ENCODE results near the gene UMAD1. TPM values are rescaled to one million over a fixed set of nuclear protein-coding genes. Genes with fewer than 3 reads are reported as not detected.
A peak's percentile ranks its signal among the peaks of the same experiment; 100 is the strongest.

Gene UMAD1
- total RNA-seq, 4 donors from 2014 or later = 39.4 to 46.4 (median 44.0) TPM

DNA sequence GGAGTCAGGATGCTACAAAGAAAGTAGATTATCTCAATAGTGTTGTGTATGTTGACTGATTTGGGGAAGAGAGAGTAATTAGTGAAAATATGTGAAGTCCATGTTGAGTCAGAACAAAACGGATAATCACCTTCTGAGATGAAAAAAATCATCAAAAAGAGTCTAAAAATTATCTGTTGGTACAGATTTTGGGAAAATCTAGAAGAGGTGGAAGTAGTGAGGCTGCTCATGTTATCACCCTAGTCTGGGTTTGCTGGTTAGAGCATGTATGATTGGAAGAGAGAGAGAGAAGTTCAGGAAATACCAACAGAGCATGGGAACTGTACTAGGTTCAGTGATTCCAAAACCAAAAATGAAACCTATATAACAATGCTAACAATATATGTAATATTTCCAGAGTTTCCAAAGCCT is 65.6 kb downstream of the UMAD1 start:
- no peaks in the 10 kb centered on the region for H3K27me3 ChIP-seq
- H3K4me3 ChIP-seq (replicated peaks in 1 of 3) = no peak overlapping the region
- no peaks in the 10 kb centered on the region for H3K9me3 ChIP-seq
- WGBS, 2 donors = 93 to 95% methylated on average over 1 of the region's 1 CpG
- no peak overlapping the region for H3K27ac ChIP-seq
- intact Hi-C loops (cut with DNase I) = no loop called here
- H3K4me1 ChIP-seq = peaks cover 3 to 13% of the 10 kb centered on the region in 2 donors
- no peak for TF ChIP-seq POLR2A (IDR thresholded peaks at IDR 0.05)
- TF ChIP-seq, protein P1, sequence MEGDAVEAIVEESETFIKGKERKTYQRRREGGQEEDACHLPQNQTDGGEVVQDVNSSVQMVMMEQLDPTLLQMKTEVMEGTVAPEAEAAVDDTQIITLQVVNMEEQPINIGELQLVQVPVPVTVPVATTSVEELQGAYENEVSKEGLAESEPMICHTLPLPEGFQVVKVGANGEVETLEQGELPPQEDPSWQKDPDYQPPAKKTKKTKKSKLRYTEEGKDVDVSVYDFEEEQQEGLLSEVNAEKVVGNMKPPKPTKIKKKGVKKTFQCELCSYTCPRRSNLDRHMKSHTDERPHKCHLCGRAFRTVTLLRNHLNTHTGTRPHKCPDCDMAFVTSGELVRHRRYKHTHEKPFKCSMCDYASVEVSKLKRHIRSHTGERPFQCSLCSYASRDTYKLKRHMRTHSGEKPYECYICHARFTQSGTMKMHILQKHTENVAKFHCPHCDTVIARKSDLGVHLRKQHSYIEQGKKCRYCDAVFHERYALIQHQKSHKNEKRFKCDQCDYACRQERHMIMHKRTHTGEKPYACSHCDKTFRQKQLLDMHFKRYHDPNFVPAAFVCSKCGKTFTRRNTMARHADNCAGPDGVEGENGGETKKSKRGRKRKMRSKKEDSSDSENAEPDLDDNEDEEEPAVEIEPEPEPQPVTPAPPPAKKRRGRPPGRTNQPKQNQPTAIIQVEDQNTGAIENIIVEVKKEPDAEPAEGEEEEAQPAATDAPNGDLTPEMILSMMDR (IDR thresholded peaks at IDR 0.05) = no peak
- DNase-seq = no peak
- no peaks in the 10 kb centered on the region for H3K36me3 ChIP-seq

DNA sequence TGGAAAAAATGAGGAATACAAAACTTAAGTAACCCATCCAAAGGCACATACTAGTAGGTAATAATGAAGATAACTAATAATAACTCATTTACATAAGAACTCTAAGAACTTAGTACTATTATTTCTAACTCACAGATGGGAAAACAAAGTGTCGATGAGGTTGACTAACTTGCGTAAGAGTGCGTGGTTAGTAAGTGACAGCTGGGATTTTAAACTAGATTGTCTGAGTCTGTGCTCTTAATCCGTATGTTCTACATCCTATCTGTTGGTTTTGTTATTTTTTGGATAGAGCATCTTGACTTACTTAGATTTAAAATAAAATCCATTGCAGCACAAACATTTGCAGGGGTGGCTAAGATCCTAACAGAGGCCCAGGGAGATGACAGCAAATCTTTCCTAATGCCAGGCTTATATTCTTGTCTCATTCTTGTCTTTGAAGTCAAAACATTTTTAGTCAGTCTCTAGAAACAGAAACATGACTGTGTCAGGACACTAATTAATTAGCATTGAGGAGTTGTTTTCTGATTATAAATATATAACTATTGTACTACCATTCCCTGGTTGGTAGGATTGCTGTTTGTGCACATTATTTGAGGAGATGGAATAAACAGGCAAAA is 66.1 kb downstream of the UMAD1 start:
- H3K4me3 ChIP-seq (replicated peaks in 1 of 3) = no peak overlapping the region
- TF ChIP-seq, protein P1 (IDR thresholded peaks at IDR 0.05) = no peak
- TF ChIP-seq POLR2A (IDR thresholded peaks at IDR 0.05) = no peak
- no peaks in the 10 kb centered on the region for H3K27me3 ChIP-seq
- H3K36me3 ChIP-seq = no peaks in the 10 kb centered on the region
- 92 to 94% methylated on average over 4 of the region's 4 CpGs for WGBS, 2 donors
- no peak overlapping the region for H3K27ac ChIP-seq
- peaks cover 3 to 13% of the 10 kb centered on the region in 2 donors for H3K4me1 ChIP-seq
- no peaks in the 10 kb centered on the region for H3K9me3 ChIP-seq
- intact Hi-C loops (cut with DNase I) = no loop called here
- no peak for DNase-seq

DNA sequence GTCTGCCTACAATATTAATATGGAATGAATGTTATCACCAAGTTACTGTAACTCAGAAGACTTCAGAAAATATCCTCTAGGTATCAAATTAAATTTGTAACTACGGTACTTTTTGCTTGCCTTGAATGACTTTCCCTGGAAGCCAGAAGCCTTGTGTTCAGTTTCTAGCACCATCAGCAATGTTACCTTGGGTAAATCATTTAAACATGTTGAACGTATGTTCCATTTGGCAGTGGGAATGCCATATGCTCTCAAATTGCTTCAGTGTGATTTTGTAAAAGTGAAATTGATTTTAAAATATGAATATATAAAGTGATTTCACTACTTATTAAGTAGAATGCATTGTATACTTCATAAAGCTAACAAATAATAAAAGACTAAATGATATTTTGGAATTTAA is 66.7 kb downstream of the UMAD1 start:
- TF ChIP-seq, protein P1 (IDR thresholded peaks at IDR 0.05) = no peak
- TF ChIP-seq POLR2A (IDR thresholded peaks at IDR 0.05) = no peak
- H3K27ac ChIP-seq = no peak overlapping the region
- no peaks in the 10 kb centered on the region for H3K27me3 ChIP-seq
- 95 to 97% methylated on average over 2 of the region's 2 CpGs for WGBS, 2 donors
- no peaks in the 10 kb centered on the region for H3K9me3 ChIP-seq
- intact Hi-C loops (cut with DNase I) = no loop called here
- no peak for DNase-seq
- peaks cover 3 to 13% of the 10 kb centered on the region in 2 donors for H3K4me1 ChIP-seq
- no peaks in the 10 kb centered on the region for H3K36me3 ChIP-seq
- no peak overlapping the region for H3K4me3 ChIP-seq (replicated peaks in 1 of 3)

DNA sequence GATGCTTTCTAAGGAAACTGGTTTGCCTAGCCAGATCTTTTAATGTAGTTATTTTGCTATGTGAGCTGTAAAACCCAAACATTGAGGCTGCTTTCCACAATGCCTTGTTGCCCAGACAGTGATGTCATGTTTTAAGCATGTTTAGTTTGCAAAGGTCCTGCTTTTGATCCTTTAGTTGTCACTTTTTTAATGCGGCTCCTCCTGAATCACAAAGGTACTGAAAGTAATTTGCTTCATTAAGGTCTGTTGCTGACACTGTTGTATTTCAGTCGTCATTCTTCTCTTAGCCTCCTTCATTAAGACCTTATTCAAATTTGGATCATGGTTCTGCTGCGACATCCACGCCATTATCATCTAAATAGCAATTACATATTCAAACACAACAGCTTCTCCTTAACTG is 67.3 kb downstream of the UMAD1 start:
- H3K4me3 ChIP-seq (replicated peaks in 1 of 3) = no peak overlapping the region
- DNase-seq = no peak
- 93% methylated on average over 4 of the region's 4 CpGs for WGBS, 2 donors
- peaks cover 3 to 9% of the 10 kb centered on the region in 2 donors for H3K4me1 ChIP-seq
- no peaks in the 10 kb centered on the region for H3K36me3 ChIP-seq
- TF ChIP-seq, protein P1 (IDR thresholded peaks at IDR 0.05) = no peak
- TF ChIP-seq POLR2A (IDR thresholded peaks at IDR 0.05) = no peak
- H3K27ac ChIP-seq = no peak overlapping the region
- intact Hi-C loops (cut with DNase I) = no loop called here
- H3K9me3 ChIP-seq = no peaks in the 10 kb centered on the region
- no peaks in the 10 kb centered on the region for H3K27me3 ChIP-seq

DNA sequence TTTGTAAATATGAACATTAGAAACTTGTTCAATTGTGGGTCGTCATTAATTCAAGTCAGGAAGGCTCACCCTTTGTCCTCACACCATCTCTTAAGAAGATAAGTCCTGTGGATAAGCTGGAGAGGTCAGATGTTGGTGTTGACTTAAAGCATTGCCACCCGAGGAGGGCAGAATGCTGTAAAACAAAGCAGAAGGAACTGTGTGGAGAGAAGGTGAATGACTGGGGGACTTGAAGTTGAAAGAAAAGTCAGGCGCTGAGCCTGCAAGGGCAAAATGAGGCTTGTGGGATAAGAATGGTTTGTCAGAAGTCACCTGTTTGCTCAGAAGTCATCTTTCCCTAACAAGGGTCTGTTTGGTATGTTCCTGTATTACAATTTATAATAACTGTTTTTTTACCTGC is 68.7 kb downstream of the UMAD1 start:
- Histone ChIP-seq H3K9me3 (no peaks in the 10 kb centered on the region), H3K4me3 (replicated peaks in 1 of 3) (no peak overlapping the region), H3K27ac (no peak overlapping the region), H3K4me1 (peaks cover 3 to 4% of the 10 kb centered on the region in 2 donors), H3K36me3 (no peaks in the 10 kb centered on the region), H3K27me3 (no peaks in the 10 kb centered on the region)
- intact Hi-C loops (cut with DNase I) = no loop called here
- TF ChIP-seq POLR2A (IDR thresholded peaks at IDR 0.05) = no peak
- TF ChIP-seq, protein P1 (IDR thresholded peaks at IDR 0.05) = no peak
- 52 to 55% methylated on average over 3 of the region's 3 CpGs for WGBS, 2 donors
- peak in 1 of 2 donors; percentile 14 for DNase-seq

Data from thyroid gland (tissue), 4 donors.